GM12864 (cell line): ENCODE measurements around the gene TOPORS.

Source experiments
- DNase-seq: peaks from one replicate; pipeline ENCODE4 v3.0.0-alpha.2; 2011; ENCODE audit warnings: low read depth
- H3K4me3 ChIP-seq: 2 replicates; pipeline ENCODE4 v1.5.1; 2011; ENCODE audit warnings: mild to moderate bottlenecking, low read depth, low read length, control low read depth
- CTCF ChIP-seq: IDR thresholded peaks from 2 replicates; pipeline ENCODE4 v1.5.1; 2011; ENCODE audit warnings: low read depth, mild to moderate bottlenecking, moderate library complexity, low read length, control low read depth, inconsistent platforms; ENCODE audit errors: missing control alignments

The TOPORS gene

GRCh38 chr9:32577316-32577715 is 24.9 kb upstream of the TOPORS start:
- TF ChIP-seq CTCF, result no peak

GRCh38 chr9:32574858-32575257 is 22.5 kb upstream of the TOPORS start:
- no peak for TF ChIP-seq CTCF
- no peak overlapping the region for H3K4me3 ChIP-seq
- no peak for DNase-seq

More at GRCh38 chr9:32577316-32577715, 24.9 kb upstream of the TOPORS start:
- no peak for DNase-seq
- H3K4me3 ChIP-seq, result no peak overlapping the region

GRCh38 chr9:32573821-32574220 is 21.4 kb upstream of the TOPORS start:
- TF ChIP-seq CTCF, result no peak
- H3K4me3 ChIP-seq, result no peak overlapping the region

DNA sequence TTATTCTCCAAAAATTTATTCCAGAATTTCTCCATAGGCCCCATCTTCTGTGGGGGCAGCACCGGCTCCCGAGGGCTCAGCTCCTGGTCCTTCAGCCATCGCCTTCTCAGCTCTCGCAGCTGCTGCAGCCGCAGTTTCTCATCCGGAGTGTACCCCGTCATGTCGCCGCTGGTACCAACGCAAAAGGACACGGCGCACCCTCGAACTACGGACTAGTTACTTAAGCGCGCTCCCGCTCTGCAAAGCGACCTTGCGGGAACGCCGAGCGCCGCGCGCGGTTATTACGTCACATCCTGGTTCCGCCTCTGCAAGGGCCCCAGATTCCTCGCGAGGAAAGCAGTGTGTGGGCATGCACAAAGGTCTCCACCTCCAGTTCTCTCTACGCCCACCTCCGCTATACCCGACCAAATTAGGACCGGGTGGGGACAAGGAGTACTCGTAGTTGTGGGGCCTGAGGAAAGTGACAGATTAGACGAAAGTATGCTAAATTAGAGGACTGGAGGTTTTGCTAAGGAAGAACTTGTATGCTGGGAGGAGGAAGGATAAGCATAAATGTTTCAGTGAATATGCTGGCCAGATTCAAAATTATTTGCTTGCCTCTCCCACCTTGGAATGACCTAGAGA is 20.6 kb upstream of the TOPORS start, which contains the start of gene NDUFB6:
Gene NDUFB6 (minus strand): TSS at position 260 of the 624 bp plus-strand sequence. CDS start 99 bp downstream, at position 161.
- peak; percentile 92 for DNase-seq

More at GRCh38 chr9:32573821-32574220, 21.4 kb upstream of the TOPORS start:
- no peak for DNase-seq

GRCh38 chr9:32571969-32572899 is 19.8 kb upstream of the TOPORS start:
- peak; percentile 76 for TF ChIP-seq CTCF
- peak; percentile 66 for DNase-seq
- peak overlapping the region; percentile 54 for H3K4me3 ChIP-seq

More for the DNA sequence above, 20.6 kb upstream of the TOPORS start, which contains the start of gene NDUFB6:
- TF ChIP-seq CTCF, result no peak
- H3K4me3 ChIP-seq, result peak within 1 kb of the TSS; percentile 54

DNA sequence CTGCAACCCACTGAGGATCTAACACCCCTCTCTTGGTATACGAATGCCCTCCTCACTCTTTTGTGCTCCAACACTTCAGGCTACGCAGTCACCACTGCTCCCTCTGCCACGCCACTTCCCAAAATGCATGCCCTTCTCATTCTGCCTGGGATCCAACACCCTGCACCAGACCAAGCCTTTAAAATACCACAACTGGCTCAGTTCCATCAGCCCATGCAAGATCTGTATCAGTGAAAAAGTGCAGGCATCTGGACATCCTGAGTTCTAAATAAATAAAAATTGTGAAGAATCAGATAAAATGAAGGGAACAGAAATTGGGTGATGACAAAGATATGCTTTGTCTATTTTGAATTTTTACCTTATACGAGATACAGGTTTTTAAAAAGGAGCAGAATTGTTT is 17.9 kb upstream of the TOPORS start:
- no peak for DNase-seq
- TF ChIP-seq CTCF, result no peak
- no peak overlapping the region for H3K4me3 ChIP-seq
